GM10266 (cell line): Measurements from ENCODE around the gene CGA.

Experiments used
- DNase-seq: peaks from one replicate; pipeline ENCODE4 v3.0.0; 2012; ENCODE audit errors: extremely low spot score
- CTCF ChIP-seq: IDR thresholded peaks from 2 replicates; pipeline ENCODE4 v1.5.1; 2012; ENCODE audit warnings: mild to moderate bottlenecking, low read depth; ENCODE audit not compliant: control insufficient read depth, insufficient read depth; ENCODE audit errors: missing control alignments

CGA gene

DNA sequence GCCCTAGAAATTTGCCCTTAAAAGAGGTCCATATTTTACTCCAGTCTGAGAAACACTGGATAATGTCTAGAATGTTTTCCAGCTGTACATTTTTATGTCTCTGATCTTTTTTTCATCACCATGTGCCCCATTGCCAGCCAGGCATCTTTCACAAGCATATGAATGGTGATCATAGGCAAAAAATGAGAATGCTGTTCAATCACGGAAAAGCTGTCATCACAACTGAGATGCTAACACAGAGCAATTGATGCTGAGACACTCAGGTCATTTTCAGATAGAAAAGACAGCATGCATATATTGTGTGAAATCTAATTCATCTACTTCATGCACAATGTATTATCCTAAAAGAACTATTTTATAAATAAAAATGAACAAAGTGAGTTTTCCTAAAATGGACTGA, 41.6 kb downstream of the CGA start:
- DNase-seq, result no peak
- no peak for TF ChIP-seq CTCF

DNA sequence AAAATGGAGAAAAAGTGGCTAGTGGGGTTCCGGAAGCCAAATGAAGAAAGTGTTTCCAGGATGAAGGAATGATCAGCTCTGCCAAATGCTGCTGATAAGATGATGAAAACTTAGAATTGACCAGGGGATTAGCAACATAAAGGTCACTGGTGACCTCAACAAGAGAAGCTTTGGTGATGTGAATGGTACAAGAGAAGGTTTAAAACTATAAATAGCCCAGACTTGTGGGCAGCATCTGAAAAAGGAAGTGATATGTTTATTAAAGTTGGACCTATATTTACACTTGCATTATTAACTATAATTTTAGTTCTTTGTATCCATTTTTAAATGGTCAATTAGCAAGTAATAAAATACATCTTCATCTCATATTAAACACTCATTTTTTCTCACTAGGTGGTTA, 45.1 kb downstream of the CGA start:
- no peak for DNase-seq
- TF ChIP-seq CTCF, result no peak

GRCh38 chr6:87045521-87046075, 49.3 kb downstream of the CGA start:
- DNase-seq, result no peak
- no peak for TF ChIP-seq CTCF

- TF ChIP-seq CTCF, result no peak
- DNase-seq, result no peak
Observed at GRCh38 chr6:87040729-87041128, 54.2 kb downstream of the CGA start.
